HepG2 (cell line): ENCODE data around the gene MINDY2. TPM values are rescaled to one million over a fixed set of nuclear protein-coding genes. Genes with fewer than 3 reads are reported as not detected.

ENCODE experiments used
- ARNT2 ChIP-seq: sonication (generic); formaldehyde crosslinking; IDR thresholded peaks from 2 replicates; pipeline ENCODE4 v1.8.0; 2022; ENCODE audit warnings: mild to moderate bottlenecking, low read depth, missing genetic modification reagents, moderate library complexity
- ARNTL ChIP-seq: sonication (generic); formaldehyde crosslinking; IDR thresholded peaks from 2 replicates; pipeline ENCODE4 v1.4.0; 2020; ENCODE audit warnings: mild to moderate bottlenecking, missing genetic modification reagents
- EEA1 ChIP-seq: sonication (generic); formaldehyde crosslinking; IDR thresholded peaks from 2 replicates; pipeline ENCODE4 v1.5.1; 2020; ENCODE audit warnings: mild to moderate bottlenecking, missing genetic modification reagents, borderline replicate concordance
- FLYWCH1 ChIP-seq: sonication (generic); formaldehyde crosslinking; IDR thresholded peaks from 2 replicates; pipeline ENCODE4 v1.8.1; 2023; ENCODE audit warnings: mild to moderate bottlenecking, missing genetic modification reagents
- GTF3A ChIP-seq: sonication (generic); formaldehyde crosslinking; conservative IDR thresholded peaks from 2 replicates; pipeline ENCODE4 v1.4.0; 2020; ENCODE audit warnings: mild to moderate bottlenecking, missing genetic modification reagents
- NFYB ChIP-seq: sonication (generic); formaldehyde crosslinking; IDR thresholded peaks from 2 replicates; pipeline ENCODE4 v1.4.0; 2020; ENCODE audit warnings: missing genetic modification reagents
- PCBP1 ChIP-seq: fragments of 200-400 bp; formaldehyde crosslinking; IDR thresholded peaks from 2 replicates; pipeline ENCODE4 v1.6.1; 2017; ENCODE audit warnings: mild to moderate bottlenecking, low read depth, low read length, borderline replicate concordance
- SOX13 ChIP-seq, 3 experiments: fragments of 450-650 bp in 1 of 3; sonication (generic) in 1 of 3; formaldehyde crosslinking in 1 of 3; IDR thresholded peaks in 2 of 3; conservative IDR thresholded peaks in 1 of 3; 2 replicates each; pipeline versions ENCODE4 v1.5.0 to v1.6.1; 2016 to 2020; ENCODE audit warnings: antibody characterized with exemption in 1 of 3, mild to moderate bottlenecking in 1 of 3, missing compliant biosample characterization in 1 of 3, missing genetic modification reagents in 1 of 3, moderate library complexity in 1 of 3
- ZNF432 ChIP-seq: sonication (generic); formaldehyde crosslinking; IDR thresholded peaks from 2 replicates; pipeline ENCODE4 v1.5.0; 2020; ENCODE audit warnings: missing genetic modification reagents, mild to moderate bottlenecking, borderline replicate concordance
- polyA plus RNA-seq, 8 experiments: library from polyadenylated mRNA; depleted of rRNA in 3 of 8; stranded (reverse) in 7 of 8; unstranded in 1 of 8; fragments of >200 nt; fragmentation: Illumina TruSeq in 4 of 8; extraction: Trizol in 4 of 8; gene quantifications; 2 replicates each; pipeline versions ENCODE4 v1.2.1 to v1.2.3, GENCODE V29; 2011 to 2016; ENCODE audit warnings: low read depth in 4 of 8, missing spikeins in 1 of 8, mixed read lengths in 1 of 8; ENCODE audit not compliant: insufficient read depth in 1 of 8
- total RNA-seq, 5 experiments: library from RNA; depleted of rRNA; stranded (reverse); fragments of >200 nt; fragmentation: Illumina TruSeq; extraction: Trizol; gene quantifications; 2 replicates each; pipeline ENCODE4 v1.2.3, GENCODE V29; 2016; ENCODE audit warnings: low read depth in 1 of 5
- TF ChIP-seq, protein P1 (sequence below): sonication (generic); formaldehyde crosslinking; IDR thresholded peaks from 2 replicates; pipeline ENCODE4 v1.5.1; 2020; ENCODE audit warnings: mild to moderate bottlenecking, missing genetic modification reagents
- TF ChIP-seq, protein P2 (sequence below): sonication (generic); formaldehyde crosslinking; IDR thresholded peaks from 2 replicates; pipeline ENCODE4 v1.4.0; 2020; ENCODE audit warnings: missing genetic modification reagents, borderline replicate concordance
- TF ChIP-seq, protein P3 (sequence below): sonication (generic); formaldehyde crosslinking; IDR thresholded peaks from 2 replicates; pipeline ENCODE4 v1.5.0; 2020; ENCODE audit warnings: mild to moderate bottlenecking, missing genetic modification reagents
- TF ChIP-seq, protein P4 (sequence below): sonication (generic); formaldehyde crosslinking; IDR thresholded peaks from 2 replicates; pipeline ENCODE4 v1.4.0; 2020; ENCODE audit warnings: missing genetic modification reagents
- TF ChIP-seq, protein P5 (sequence below): sonication (generic); formaldehyde crosslinking; IDR thresholded peaks from 2 replicates; pipeline ENCODE4 v1.5.0; 2020; ENCODE audit warnings: mild to moderate bottlenecking, missing genetic modification reagents, moderate library complexity
- TF ChIP-seq, protein P6 (sequence below): sonication (generic); formaldehyde crosslinking; IDR thresholded peaks from 2 replicates; pipeline ENCODE4 v1.4.0; 2020; ENCODE audit warnings: missing genetic modification reagents

MINDY2 gene
- total and polyA plus RNA-seq, 2 of the 13 experiments (the other 11 are each of a cell fraction or from before 2014, with no cell fraction given), result 7.2 to 12.6 TPM

DNA sequence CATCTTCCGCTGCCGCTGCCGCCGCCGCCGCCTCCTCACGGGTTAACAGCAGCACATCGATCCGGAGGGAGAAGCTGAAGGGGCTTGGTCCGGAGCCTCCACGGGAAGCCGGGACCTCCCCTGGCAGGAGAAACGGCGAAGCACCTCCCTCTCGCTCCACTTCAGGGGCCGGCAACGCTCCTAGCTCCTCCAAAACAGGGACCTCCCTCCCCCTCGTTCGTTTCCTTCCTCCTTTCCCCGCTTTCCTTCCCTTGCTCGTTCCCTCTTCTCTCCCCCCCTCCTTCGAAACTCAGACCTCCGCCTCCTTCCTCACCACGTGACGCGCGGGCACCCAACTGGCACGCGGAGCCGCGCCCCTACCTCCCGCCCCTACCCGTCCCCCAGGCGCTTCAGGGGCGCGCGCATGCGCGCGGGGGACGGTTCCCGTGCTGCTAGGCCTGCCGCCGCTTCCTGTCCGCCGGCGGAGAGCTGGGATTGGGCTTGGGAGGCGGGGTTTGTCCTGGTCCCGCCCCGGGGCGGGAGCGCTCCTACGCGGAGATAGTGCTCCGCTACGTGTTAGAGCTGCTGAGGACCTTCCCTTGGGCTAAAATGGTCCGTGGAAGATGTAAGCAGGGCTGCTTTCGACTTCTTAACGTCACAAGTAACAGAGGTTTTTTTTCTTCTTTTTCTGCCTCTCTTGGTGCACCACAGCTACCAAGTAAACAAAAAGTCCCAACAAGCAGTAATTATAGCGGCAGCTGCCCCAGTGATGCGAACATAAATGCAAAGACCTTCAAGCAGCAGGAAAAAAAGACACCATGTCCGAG lies 21.4 kb upstream of the MINDY2 start, which contains the start of gene ADAM10 (continued):
- TF ChIP-seq, protein P1, sequence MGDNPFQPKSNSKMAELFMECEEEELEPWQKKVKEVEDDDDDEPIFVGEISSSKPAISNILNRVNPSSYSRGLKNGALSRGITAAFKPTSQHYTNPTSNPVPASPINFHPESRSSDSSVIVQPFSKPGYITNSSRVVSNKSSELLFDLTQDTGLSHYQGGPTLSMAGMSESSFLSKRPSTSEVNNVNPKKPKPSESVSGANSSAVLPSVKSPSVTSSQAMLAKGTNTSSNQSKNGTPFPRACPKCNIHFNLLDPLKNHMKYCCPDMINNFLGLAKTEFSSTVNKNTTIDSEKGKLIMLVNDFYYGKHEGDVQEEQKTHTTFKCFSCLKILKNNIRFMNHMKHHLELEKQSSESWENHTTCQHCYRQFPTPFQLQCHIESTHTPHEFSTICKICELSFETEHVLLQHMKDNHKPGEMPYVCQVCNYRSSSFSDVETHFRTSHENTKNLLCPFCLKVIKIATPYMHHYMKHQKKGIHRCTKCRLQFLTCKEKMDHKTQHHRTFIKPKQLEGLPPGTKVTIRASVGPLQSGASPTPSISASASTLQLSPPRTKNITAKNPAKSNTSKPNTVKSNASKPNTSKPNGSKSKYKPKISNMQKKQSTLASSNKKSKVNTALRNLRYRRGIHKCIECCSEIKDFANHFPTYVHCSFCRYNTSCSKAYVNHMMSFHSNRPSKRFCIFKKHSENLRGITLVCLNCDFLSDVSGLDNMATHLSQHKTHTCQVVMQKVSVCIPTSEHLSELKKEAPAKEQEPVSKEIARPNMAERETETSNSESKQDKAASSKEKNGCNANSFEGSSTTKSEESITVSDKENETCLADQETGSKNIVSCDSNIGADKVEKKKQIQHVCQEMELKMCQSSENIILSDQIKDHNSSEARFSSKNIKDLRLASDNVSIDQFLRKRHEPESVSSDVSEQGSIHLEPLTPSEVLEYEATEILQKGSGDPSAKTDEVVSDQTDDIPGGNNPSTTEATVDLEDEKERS (CRISPR knock-in tag), result no peak
- no peak for TF ChIP-seq ARNT2 (CRISPR knock-in tag)
- TF ChIP-seq, protein P2, sequence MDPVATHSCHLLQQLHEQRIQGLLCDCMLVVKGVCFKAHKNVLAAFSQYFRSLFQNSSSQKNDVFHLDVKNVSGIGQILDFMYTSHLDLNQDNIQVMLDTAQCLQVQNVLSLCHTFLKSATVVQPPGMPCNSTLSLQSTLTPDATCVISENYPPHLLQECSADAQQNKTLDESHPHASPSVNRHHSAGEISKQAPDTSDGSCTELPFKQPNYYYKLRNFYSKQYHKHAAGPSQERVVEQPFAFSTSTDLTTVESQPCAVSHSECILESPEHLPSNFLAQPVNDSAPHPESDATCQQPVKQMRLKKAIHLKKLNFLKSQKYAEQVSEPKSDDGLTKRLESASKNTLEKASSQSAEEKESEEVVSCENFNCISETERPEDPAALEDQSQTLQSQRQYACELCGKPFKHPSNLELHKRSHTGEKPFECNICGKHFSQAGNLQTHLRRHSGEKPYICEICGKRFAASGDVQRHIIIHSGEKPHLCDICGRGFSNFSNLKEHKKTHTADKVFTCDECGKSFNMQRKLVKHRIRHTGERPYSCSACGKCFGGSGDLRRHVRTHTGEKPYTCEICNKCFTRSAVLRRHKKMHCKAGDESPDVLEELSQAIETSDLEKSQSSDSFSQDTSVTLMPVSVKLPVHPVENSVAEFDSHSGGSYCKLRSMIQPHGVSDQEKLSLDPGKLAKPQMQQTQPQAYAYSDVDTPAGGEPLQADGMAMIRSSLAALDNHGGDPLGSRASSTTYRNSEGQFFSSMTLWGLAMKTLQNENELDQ (CRISPR knock-in tag), result peak; percentile 53; the same call in 1 of the 2 replicates
- TF ChIP-seq, protein P3, sequence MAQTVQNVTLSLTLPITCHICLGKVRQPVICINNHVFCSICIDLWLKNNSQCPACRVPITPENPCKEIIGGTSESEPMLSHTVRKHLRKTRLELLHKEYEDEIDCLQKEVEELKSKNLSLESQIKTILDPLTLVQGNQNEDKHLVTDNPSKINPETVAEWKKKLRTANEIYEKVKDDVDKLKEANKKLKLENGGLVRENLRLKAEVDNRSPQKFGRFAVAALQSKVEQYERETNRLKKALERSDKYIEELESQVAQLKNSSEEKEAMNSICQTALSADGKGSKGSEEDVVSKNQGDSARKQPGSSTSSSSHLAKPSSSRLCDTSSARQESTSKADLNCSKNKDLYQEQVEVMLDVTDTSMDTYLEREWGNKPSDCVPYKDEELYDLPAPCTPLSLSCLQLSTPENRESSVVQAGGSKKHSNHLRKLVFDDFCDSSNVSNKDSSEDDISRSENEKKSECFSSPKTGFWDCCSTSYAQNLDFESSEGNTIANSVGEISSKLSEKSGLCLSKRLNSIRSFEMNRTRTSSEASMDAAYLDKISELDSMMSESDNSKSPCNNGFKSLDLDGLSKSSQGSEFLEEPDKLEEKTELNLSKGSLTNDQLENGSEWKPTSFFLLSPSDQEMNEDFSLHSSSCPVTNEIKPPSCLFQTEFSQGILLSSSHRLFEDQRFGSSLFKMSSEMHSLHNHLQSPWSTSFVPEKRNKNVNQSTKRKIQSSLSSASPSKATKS, result no peak
- TF ChIP-seq, protein P4, sequence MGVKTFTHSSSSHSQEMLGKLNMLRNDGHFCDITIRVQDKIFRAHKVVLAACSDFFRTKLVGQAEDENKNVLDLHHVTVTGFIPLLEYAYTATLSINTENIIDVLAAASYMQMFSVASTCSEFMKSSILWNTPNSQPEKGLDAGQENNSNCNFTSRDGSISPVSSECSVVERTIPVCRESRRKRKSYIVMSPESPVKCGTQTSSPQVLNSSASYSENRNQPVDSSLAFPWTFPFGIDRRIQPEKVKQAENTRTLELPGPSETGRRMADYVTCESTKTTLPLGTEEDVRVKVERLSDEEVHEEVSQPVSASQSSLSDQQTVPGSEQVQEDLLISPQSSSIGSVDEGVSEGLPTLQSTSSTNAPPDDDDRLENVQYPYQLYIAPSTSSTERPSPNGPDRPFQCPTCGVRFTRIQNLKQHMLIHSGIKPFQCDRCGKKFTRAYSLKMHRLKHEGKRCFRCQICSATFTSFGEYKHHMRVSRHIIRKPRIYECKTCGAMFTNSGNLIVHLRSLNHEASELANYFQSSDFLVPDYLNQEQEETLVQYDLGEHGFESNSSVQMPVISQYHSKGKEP (CRISPR knock-in tag), result peak; percentile 65; the same call in 1 of the 2 replicates
- no peak for TF ChIP-seq GTF3A (CRISPR knock-in tag)
- TF ChIP-seq PCBP1, result peak; percentile 81; the same call in 1 of the 2 replicates
- no peak for TF ChIP-seq FLYWCH1 (CRISPR knock-in tag)
- TF ChIP-seq, protein P5, sequence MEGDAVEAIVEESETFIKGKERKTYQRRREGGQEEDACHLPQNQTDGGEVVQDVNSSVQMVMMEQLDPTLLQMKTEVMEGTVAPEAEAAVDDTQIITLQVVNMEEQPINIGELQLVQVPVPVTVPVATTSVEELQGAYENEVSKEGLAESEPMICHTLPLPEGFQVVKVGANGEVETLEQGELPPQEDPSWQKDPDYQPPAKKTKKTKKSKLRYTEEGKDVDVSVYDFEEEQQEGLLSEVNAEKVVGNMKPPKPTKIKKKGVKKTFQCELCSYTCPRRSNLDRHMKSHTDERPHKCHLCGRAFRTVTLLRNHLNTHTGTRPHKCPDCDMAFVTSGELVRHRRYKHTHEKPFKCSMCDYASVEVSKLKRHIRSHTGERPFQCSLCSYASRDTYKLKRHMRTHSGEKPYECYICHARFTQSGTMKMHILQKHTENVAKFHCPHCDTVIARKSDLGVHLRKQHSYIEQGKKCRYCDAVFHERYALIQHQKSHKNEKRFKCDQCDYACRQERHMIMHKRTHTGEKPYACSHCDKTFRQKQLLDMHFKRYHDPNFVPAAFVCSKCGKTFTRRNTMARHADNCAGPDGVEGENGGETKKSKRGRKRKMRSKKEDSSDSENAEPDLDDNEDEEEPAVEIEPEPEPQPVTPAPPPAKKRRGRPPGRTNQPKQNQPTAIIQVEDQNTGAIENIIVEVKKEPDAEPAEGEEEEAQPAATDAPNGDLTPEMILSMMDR (CRISPR knock-in tag), result peak; percentile 21; the same call in 1 of the 2 replicates
- TF ChIP-seq NFYB (CRISPR knock-in tag), result peak; percentile 79
- TF ChIP-seq ARNTL (CRISPR knock-in tag), result peak; percentile 32; the same call in 1 of the 2 replicates
- TF ChIP-seq ZNF432 (CRISPR knock-in tag), result no peak
- TF ChIP-seq, protein P6, sequence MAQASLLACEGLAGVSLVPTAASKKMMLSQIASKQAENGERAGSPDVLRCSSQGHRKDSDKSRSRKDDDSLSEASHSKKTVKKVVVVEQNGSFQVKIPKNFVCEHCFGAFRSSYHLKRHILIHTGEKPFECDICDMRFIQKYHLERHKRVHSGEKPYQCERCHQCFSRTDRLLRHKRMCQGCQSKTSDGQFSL (CRISPR knock-in tag), result peak; percentile 62; the same call in 1 of the 2 replicates
- TF ChIP-seq EEA1 (CRISPR knock-in tag), result no peak
- TF ChIP-seq SOX13 (IDR thresholded peaks at IDR 0.05), result no peak
- no peak for TF ChIP-seq SOX13 (CRISPR knock-in tag; conservative IDR thresholded peaks at IDR 0.05 in 1 of 2, IDR thresholded peaks at IDR 0.05 in 1 of 2)
